ENCODE data around the gene RPS25. TPM values are rescaled to one million over a fixed set of nuclear protein-coding genes. Genes with fewer than 3 reads are reported as not detected.
A peak's percentile ranks its signal among the peaks of the same experiment; 100 is the strongest.
"Not testable (repeated sequence)": the region's sequence is repeated elsewhere in the genome, so short reads cannot be mapped to it uniquely, and the experiment has no call there.

Gene RPS25
- total RNA-seq, 8 experiments from 2014 or later = 941 to 1,612 (median 1,244) TPM

GRCh38 chr11:119051440-119052162 is 33.5 kb upstream of the RPS25 start:
- 60 to 100% (median 86%) methylated on average over 1 to 5 of the region's 17 CpGs; no CpG with 5 or more reads in 6 of the 10 experiments for WGBS, 10 experiments
- Histone ChIP-seq H3K4me1 (replicated peaks in 1 of 2) (peaks cover 7% of the 10 kb centered on the region in 2 donors), H3K27ac (no peak overlapping the region), H3K4me3 (no peak overlapping the region)
- in situ Hi-C loops (cut with MboI; ENCODE audit: low pct_unique_long_range_greater_than_20kb in 2 of 9, low sequenced_read_pairs in 9 of 9, unreplicated experiment in 9 of 9) = no loop called here
- ATAC-seq (replicated peaks in 6 of 8) = peak in 1 of 8 experiments; percentile 5

GRCh38 chr11:119049081-119049480 is 30.9 kb upstream of the RPS25 start:
- in situ Hi-C loops (cut with MboI; ENCODE audit: low pct_unique_long_range_greater_than_20kb in 2 of 9, low sequenced_read_pairs in 9 of 9, unreplicated experiment in 9 of 9) = no loop called here
- Histone ChIP-seq H3K27ac (no peak overlapping the region), H3K4me3 (no peak overlapping the region), H3K4me1 (replicated peaks in 1 of 2) (no peaks in the 10 kb centered on the region)
- 92 to 100% (median 95%) methylated on average over 2 to 5 of the region's 7 CpGs; no CpG with 5 or more reads in 7 of the 10 experiments for WGBS, 10 experiments
- peak in 1 of 8 experiments; percentile 10 for ATAC-seq (replicated peaks in 6 of 8)

GRCh38 chr11:119048644-119049043 is 30.5 kb upstream of the RPS25 start:
- ATAC-seq (replicated peaks in 6 of 8) = no peak
- Histone ChIP-seq H3K4me1 (replicated peaks in 1 of 2) (no peaks in the 10 kb centered on the region), H3K27ac (no peak overlapping the region), H3K4me3 (no peak overlapping the region)
- WGBS, 10 experiments = 62 to 100% (median 96%) methylated on average over 3 to 8 of the region's 9 CpGs; no CpG with 5 or more reads in 6 of the 10 experiments
- in situ Hi-C loops (cut with MboI; ENCODE audit: low pct_unique_long_range_greater_than_20kb in 2 of 9, low sequenced_read_pairs in 9 of 9, unreplicated experiment in 9 of 9) = no loop called here

DNA sequence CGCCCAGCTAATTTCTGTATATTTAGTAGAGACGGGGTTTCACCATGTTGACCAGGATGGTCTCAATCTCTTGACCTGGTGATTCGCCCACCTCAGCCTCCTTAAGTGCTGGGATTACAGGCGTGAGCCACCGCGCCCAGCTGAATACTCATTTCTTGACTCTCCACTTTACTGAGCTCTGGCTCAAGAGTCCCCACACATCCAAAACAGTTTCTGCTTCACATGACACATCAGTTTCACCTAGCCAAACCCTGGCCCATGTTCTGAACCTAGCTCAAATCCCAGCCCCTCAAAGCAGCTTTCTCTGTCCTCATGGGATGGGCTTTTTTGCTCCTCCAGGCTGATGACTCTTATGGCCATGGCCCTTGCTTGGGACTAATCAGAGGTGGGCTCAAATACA is 29.1 kb upstream of the RPS25 start:
- H3K4me1 ChIP-seq (replicated peaks in 1 of 2) = no peaks in the 10 kb centered on the region
- ATAC-seq (replicated peaks in 6 of 8) = no peak
- in situ Hi-C loops (cut with MboI; ENCODE audit: low pct_unique_long_range_greater_than_20kb in 2 of 9, low sequenced_read_pairs in 9 of 9, unreplicated experiment in 9 of 9) = no loop called here
- 90 to 100% (median 97%) methylated on average over 1 to 5 of the region's 6 CpGs; no CpG with 5 or more reads in 4 of the 10 experiments for WGBS, 10 experiments
- no peak overlapping the region for H3K4me3 ChIP-seq
- no peak overlapping the region for H3K27ac ChIP-seq

GRCh38 chr11:119046489-119046888 is 28.3 kb upstream of the RPS25 start:
- ATAC-seq (replicated peaks in 6 of 8) = no peak
- Histone ChIP-seq H3K4me1 (replicated peaks in 1 of 2) (no peaks in the 10 kb centered on the region), H3K4me3 (no peak overlapping the region), H3K27ac (no peak overlapping the region)
- 80 to 100% (median 100%) methylated on average over 1 to 3 of the region's 6 CpGs; no CpG with 5 or more reads in 5 of the 10 experiments for WGBS, 10 experiments
- in situ Hi-C loops (cut with MboI; ENCODE audit: low pct_unique_long_range_greater_than_20kb in 2 of 9, low sequenced_read_pairs in 9 of 9, unreplicated experiment in 9 of 9) = no loop called here

- Histone ChIP-seq H3K4me3 (no peak overlapping the region), H3K27ac (no peak overlapping the region), H3K4me1 (replicated peaks in 1 of 2) (no peaks in the 10 kb centered on the region)
- in situ Hi-C loops (cut with MboI; ENCODE audit: low pct_unique_long_range_greater_than_20kb in 2 of 9, low sequenced_read_pairs in 9 of 9, unreplicated experiment in 9 of 9) = no loop called here
- peak in 4 of 8 experiments; percentile 8 to 15 (median 14) for ATAC-seq (replicated peaks in 6 of 8)
- WGBS, 10 experiments = 66 to 100% (median 85%) methylated on average over 1 to 4 of the region's 6 CpGs; no CpG with 5 or more reads in 4 of the 10 experiments
These were observed 26.6 kb upstream of the RPS25 start for GRCh38 chr11:119044708-119045107.

- Histone ChIP-seq H3K4me1 (replicated peaks in 1 of 2) (no peaks in the 10 kb centered on the region), H3K27ac (no peak overlapping the region), H3K4me3 (no peak overlapping the region)
- peak in 3 of 8 experiments; percentile 21 to 66 (median 60) for ATAC-seq (replicated peaks in 6 of 8)
- WGBS, 10 experiments = 60 to 100% (median 88%) methylated on average over 1 to 7 of the region's 9 CpGs; no CpG with 5 or more reads in 1 of the 10 experiments
- in situ Hi-C loops (cut with MboI; ENCODE audit: low pct_unique_long_range_greater_than_20kb in 2 of 9, low sequenced_read_pairs in 9 of 9, unreplicated experiment in 9 of 9) = no loop called here
These were observed 24.8 kb upstream of the RPS25 start for GRCh38 chr11:119042927-119043326.

- H3K4me1 ChIP-seq (replicated peaks in 1 of 2) = no peaks in the 10 kb centered on the region
- no peak overlapping the region for H3K4me3 ChIP-seq
- no peak overlapping the region for H3K27ac ChIP-seq
- 80 to 100% (median 93%) methylated on average over 2 to 3 of the region's 4 CpGs; no CpG with 5 or more reads in 3 of the 10 experiments for WGBS, 10 experiments
- in situ Hi-C loops (cut with MboI; ENCODE audit: low pct_unique_long_range_greater_than_20kb in 2 of 9, low sequenced_read_pairs in 9 of 9, unreplicated experiment in 9 of 9) = no loop called here
- ATAC-seq (replicated peaks in 6 of 8) = no peak
These were observed 23.8 kb upstream of the RPS25 start for GRCh38 chr11:119041821-119042514.

DNA sequence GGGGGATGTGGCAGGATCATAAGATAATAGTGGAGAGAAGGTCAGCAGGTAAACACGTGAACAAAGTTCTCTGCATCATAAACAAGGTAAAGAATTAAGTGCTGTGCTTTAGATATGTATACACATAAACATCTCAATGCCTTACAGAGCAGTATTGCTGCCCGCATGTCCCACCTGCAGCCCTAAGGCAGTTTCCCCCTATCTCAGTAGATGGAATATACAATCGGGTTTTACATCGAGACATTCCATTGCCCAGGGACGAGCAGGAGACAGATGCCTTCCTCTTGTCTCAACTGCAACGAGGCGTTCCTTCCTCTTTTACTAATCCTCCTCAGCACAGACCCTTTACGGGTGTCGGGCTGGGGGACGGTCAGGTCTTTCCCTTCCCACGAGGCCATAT is 21.3 kb upstream of the RPS25 start:
- H3K27ac ChIP-seq; H3K4me1 ChIP-seq (replicated peaks in 1 of 2); ATAC-seq (replicated peaks in 6 of 8); H3K4me3 ChIP-seq; in situ Hi-C loops (cut with MboI; ENCODE audit: low pct_unique_long_range_greater_than_20kb in 2 of 9, low sequenced_read_pairs in 9 of 9, unreplicated experiment in 9 of 9): not testable (repeated sequence)
- WGBS, 10 experiments = 40 to 100% (median 86%) methylated on average over 1 of the region's 11 CpGs; no CpG with 5 or more reads in 7 of the 10 experiments

GRCh38 chr11:119038884-119039283 is 20.7 kb upstream of the RPS25 start:
- in situ Hi-C loops (cut with MboI; ENCODE audit: low pct_unique_long_range_greater_than_20kb in 2 of 9, low sequenced_read_pairs in 9 of 9, unreplicated experiment in 9 of 9) = no loop called here

GRCh38 chr11:119034813-119035212 is 16.7 kb upstream of the RPS25 start:
- WGBS, 10 experiments = 40 to 100% (median 76%) methylated on average over 1 to 3 of the region's 3 CpGs; no CpG with 5 or more reads in 2 of the 10 experiments
- no peak for ATAC-seq (replicated peaks in 6 of 8)

More at GRCh38 chr11:119038884-119039283, 20.7 kb upstream of the RPS25 start:
- H3K4me1 ChIP-seq (replicated peaks in 1 of 2) = no peaks in the 10 kb centered on the region
- H3K4me3 ChIP-seq = no peak overlapping the region
- no peak overlapping the region for H3K27ac ChIP-seq
- no peak for ATAC-seq (replicated peaks in 6 of 8)
- WGBS, 10 experiments = 83 to 100% (median 98%) methylated on average over 1 to 3 of the region's 5 CpGs; no CpG with 5 or more reads in 4 of the 10 experiments

DNA sequence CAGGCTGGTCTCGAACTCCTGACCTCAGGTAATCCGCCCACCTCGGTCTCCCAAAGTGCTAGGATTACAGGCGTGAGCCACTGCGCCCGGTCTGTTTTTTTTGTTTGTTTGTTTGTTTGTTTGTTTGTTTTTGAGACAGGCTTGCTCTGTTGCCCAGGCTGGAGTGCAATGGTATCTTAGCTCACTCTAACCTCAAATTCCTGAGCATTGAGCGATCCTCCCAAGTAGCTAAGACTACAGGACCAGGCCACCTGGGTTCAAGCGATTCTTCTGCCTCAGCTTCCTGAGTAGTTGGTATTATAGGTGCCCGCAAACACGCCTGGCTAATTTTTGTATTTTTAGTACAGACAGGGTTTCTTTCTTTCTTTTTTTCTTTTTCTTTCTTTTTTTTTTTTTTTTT is 15.3 kb upstream of the RPS25 start:
- ATAC-seq (replicated peaks in 6 of 8); H3K27ac ChIP-seq; in situ Hi-C loops (cut with MboI; ENCODE audit: low pct_unique_long_range_greater_than_20kb in 2 of 9, low sequenced_read_pairs in 9 of 9, unreplicated experiment in 9 of 9); H3K4me3 ChIP-seq: not testable (repeated sequence)
- peaks cover 9 to 15% of the 10 kb centered on the region in 2 donors for H3K4me1 ChIP-seq (replicated peaks in 1 of 2)
- WGBS, 10 experiments = 54 to 97% (median 92%) methylated on average over 2 to 7 of the region's 10 CpGs; no CpG with 5 or more reads in 2 of the 10 experiments

More at GRCh38 chr11:119034813-119035212, 16.7 kb upstream of the RPS25 start:
- Histone ChIP-seq H3K4me1 (replicated peaks in 1 of 2) (peaks cover 0 to 2% of the 10 kb centered on the region in 2 donors), H3K4me3 (no peak overlapping the region), H3K27ac (no peak overlapping the region)
- in situ Hi-C loops (cut with MboI; ENCODE audit: low pct_unique_long_range_greater_than_20kb in 2 of 9, low sequenced_read_pairs in 9 of 9, unreplicated experiment in 9 of 9) = no loop called here

GRCh38 chr11:119031912-119032280 is 13.8 kb upstream of the RPS25 start:
- WGBS, 10 experiments = 68 to 100% (median 80%) methylated on average over 1 to 9 of the region's 9 CpGs; no CpG with 5 or more reads in 2 of the 10 experiments
- peaks cover 9 to 15% of the 10 kb centered on the region in 2 donors for H3K4me1 ChIP-seq (replicated peaks in 1 of 2)
- no peak overlapping the region for H3K4me3 ChIP-seq
- no peak overlapping the region for H3K27ac ChIP-seq
- no peak for ATAC-seq (replicated peaks in 6 of 8)
- in situ Hi-C loops (cut with MboI; ENCODE audit: low pct_unique_long_range_greater_than_20kb in 2 of 9, low sequenced_read_pairs in 9 of 9, unreplicated experiment in 9 of 9) = no loop called here
